Neural cell (in vitro differentiated cells): ENCODE results near the gene GSTCD.

Source experiments
- EP300 ChIP-seq: fragments of 450-650 bp; conservative IDR thresholded peaks from 2 replicates; pipeline ENCODE4 v1.6.1; 2014; ENCODE audit warnings: antibody characterized with exemption, mild to moderate bottlenecking, moderate library complexity; ENCODE audit not compliant: poor library complexity, severe bottlenecking
- EZH2 ChIP-seq: fragments of 200-600, 300-800 bp; shearing (Covaris generic), sonication (generic); IDR thresholded peaks from 2 replicates; pipeline ENCODE4 v1.6.1; 2014; ENCODE audit warnings: antibody characterized with exemption, low read length, borderline replicate concordance, mild to moderate bottlenecking; ENCODE audit not compliant: insufficient read depth, poor library complexity, severe bottlenecking
- POLR2AphosphoS5 ChIP-seq: IDR thresholded peaks from 2 replicates; pipeline ENCODE4 v1.6.1; 2012
- RAD21 ChIP-seq: fragments of 450-650 bp; conservative IDR thresholded peaks from 2 replicates; pipeline ENCODE4 v1.6.1; 2014; ENCODE audit warnings: antibody characterized with exemption, mild to moderate bottlenecking, moderate library complexity
- TF ChIP-seq, protein P1 (sequence below): fragments of 450-650 bp; IDR thresholded peaks from 2 replicates; pipeline ENCODE4 v1.5.1; 2014; ENCODE audit warnings: antibody characterized with exemption, mild to moderate bottlenecking, moderate library complexity; ENCODE audit not compliant: poor library complexity, severe bottlenecking

DNA sequence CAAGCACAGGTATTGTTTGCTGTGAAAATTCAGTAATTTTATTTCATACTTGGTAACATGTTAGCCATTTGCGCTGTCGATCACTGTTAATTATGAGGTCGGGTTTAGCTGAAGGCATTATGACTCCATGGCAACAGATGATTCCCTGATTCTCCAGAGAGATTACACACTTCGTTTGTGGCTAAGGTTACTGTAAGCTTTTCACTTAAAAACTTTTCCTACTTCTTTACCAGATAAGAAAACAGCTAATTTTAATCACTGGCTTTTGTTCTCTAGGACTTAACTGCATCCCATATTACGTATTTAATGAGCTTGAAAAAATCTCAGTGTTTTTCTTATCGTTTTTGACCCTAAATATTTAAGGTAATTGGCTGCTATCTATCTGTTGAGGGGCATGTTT, 2.1 kb downstream of the GSTCD start:
- TF ChIP-seq, protein P1, sequence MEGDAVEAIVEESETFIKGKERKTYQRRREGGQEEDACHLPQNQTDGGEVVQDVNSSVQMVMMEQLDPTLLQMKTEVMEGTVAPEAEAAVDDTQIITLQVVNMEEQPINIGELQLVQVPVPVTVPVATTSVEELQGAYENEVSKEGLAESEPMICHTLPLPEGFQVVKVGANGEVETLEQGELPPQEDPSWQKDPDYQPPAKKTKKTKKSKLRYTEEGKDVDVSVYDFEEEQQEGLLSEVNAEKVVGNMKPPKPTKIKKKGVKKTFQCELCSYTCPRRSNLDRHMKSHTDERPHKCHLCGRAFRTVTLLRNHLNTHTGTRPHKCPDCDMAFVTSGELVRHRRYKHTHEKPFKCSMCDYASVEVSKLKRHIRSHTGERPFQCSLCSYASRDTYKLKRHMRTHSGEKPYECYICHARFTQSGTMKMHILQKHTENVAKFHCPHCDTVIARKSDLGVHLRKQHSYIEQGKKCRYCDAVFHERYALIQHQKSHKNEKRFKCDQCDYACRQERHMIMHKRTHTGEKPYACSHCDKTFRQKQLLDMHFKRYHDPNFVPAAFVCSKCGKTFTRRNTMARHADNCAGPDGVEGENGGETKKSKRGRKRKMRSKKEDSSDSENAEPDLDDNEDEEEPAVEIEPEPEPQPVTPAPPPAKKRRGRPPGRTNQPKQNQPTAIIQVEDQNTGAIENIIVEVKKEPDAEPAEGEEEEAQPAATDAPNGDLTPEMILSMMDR: no peak
- TF ChIP-seq POLR2AphosphoS5 (no peak), EP300 (no peak), EZH2 (no peak), RAD21 (no peak)
